ENCODE data around the gene ELAVL3.

GRCh38 chr19:11456659-11457058 is 24.2 kb downstream of the ELAVL3 start:
- TF ChIP-seq POLR2A (IDR thresholded peaks at IDR 0.05; ENCODE audit: low read length): no peak
- no peak for TF ChIP-seq GATA1 (IDR thresholded peaks at IDR 0.05; ENCODE audit: low read depth, low read length)
